Forelimb muscle (tissue), 1 donor: ENCODE results near the gene EVC2. TPM values are rescaled to one million over a fixed set of nuclear protein-coding genes. Genes with fewer than 3 reads are reported as not detected.
"Not testable (repeated sequence)": the region's sequence is repeated elsewhere in the genome, so short reads cannot be mapped to it uniquely, and the experiment has no call there.

Experiments
- DNase-seq: peaks from one replicate; pipeline ENCODE4 v3.0.0-alpha.2; 2013; ENCODE audit warnings: low read depth
- polyA plus RNA-seq: library from polyadenylated mRNA; unstranded; fragments of 120-200 nt; gene quantifications from one replicate; pipeline ENCODE4 v1.2.1, GENCODE V29; 2013; ENCODE audit not compliant: insufficient read length

EVC2 gene
- polyA plus RNA-seq, 1 donor: 4.3 TPM

DNA sequence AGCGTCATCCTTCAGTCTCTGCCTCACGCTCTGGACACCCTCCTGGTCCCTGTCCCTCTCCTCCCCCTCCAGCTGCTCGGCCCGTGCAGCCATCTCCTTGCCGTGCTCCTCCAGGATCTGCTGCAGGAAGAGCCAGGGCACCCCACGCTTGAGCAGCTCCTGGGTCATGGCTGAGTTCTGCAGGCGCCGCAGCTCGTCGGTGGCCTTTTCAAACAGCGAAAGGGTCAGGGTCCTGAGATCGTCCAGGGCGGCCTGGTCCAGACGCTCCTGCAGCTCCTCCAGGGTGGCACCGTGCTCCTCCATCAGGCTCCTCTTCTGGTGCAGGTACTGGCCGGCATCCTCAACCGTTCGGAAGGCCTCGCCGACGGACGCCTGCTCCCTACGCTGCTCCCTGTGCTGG is 85.8 kb downstream of the EVC2 start:
- DNase-seq: no peak

DNA sequence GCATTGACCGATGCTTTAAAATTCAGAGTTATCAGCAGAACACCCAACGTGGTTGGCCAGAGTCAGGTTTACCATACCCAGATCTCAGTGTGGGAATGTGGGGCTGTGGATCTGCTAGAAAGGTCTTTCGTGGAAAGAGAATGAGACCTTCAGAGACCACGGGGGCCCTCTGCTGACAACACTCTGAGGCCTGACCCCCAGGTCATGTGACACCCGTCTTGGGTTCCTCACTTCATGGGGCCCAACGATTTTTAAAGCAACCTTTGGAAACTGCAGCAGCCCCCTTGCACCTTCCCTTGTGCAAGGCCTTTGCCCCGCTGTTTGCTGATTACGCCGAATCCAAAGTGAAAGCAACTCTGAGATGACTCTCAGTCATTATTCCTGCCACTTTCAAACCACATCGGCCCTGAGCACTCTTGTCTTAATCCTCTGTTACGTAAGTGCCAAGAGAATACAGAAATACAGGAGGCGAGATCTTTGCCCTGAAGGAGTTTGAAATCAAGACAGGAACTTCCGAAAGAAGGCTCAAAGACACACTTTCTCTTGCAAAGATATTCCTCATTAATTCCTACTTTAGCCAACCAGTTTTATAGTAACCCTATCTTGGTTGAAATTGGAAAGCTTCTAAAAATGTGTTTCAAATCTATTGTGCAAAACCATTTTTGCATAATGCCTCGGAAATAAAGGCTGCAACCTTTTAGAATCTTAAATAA is 88.3 kb downstream of the EVC2 start:
- DNase-seq: no peak

DNA sequence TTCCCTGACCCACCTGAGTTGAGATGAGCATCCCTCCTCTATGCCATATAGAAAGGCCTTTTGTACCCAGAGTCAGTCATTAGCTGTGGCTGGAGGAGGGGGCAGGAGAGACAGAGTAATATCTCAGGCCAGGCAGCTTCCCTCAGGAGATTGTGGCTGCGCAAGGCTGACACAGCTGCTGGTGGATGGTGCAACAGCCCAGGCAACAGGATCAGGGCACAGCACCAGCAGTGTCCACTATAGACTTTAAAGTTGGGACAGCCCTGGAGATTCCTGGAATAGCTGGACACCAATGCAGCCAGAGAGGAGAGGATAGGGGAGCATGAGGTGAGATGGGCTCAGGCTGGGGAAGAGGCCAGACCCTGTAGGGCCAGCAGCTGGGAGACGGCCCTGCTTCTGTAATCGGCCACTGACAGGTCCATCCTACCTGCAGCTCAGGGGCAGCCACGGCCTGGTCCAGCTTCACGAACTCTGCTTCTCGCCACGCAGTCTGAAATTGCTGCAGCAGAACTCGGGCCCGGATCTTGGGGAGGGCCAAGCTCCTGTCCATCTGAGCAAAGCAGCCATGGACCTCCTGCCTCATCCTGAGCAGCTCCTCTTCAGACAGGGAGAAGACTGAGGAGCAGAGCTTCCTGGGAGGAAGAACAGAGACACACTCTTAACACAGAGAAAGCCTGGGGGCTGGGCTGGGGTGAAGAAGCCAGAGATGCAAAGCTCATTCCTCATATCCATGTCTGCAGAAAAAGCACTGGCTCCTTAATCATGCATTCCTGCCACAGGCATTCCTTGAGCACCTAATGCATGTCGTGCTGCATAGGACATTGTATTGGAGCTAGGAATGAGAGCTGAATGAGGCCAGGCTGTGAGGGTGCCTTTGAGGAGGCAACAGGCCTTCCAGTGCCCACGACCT is 90.1 kb downstream of the EVC2 start:
- no peak for DNase-seq

DNA sequence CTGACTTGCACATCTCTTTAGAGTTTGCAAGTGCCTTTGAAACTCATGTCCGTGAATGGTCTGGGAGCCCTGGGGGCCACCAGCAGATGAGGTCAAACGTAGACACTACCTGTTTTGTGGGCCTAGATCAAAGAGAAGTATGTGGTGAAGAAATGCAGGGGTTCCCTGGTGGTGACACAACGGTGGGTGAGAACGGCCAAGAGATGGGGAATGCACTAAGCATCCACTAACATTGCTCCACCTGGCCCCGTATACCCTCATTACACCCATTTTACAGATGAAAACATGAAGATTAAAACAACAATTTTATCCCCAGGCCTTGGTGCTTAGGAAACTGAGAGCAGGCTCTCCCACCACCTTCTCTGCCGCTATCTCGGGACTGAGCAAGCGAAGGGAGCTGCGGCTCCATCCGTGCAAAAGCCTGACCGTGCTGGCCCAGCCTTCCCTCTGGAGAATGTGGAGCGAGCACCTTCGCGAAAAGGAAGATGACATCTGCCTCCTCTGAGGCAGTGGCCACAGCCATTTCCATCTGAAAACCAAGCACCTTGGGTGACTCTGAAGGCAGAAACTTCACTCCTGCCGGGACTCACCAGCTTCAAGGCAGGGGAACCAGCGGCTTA is 91.9 kb downstream of the EVC2 start:
- no peak for DNase-seq

DNA sequence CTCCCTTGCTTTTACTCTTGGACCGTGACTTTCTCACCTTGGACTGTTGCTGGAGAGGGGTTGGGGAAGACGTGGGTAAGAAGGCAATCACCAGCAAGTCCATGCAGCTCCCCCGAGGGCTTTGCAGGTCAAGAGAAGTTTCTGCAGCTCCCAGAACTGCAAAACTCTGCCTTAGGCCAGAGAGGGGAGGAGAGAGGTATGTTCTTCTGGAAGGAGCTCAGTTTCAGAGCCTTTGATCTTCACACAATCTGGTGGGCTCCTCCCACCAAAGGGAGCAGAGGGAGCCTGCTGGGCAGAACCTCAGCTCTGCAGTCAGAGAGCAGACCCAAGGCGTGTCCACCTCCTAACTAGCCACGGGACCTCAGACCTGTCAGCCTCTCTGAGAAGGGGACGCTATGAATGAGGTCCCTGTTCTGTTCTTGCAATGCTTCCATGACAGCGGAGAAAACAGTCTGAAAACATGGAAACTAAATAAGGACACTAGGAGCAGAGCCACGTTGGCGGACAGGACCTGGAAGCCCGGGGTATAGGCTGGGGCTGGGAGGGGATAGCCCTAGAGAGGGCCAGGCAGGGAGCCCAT is 92.8 kb downstream of the EVC2 start:
- DNase-seq: no peak

DNA sequence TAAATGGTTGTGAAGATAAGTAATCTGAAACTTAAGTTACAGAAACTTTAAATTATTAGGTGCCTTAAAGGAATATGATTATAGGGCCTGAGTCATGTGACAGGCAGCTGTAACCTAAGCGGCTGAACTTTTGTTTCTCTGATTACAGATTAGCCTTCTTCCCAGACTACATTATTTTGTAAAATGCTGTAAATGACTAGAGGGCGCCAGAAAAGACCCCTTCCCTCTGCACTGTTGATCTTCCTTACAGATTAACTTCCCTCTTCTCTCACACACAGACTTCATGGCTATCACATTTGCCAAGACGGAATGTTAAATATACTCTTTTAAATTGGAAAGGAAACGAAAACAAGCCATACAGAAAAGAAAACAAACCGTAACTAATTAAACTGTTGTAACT is 96.6 kb downstream of the EVC2 start:
- no peak for DNase-seq

DNA sequence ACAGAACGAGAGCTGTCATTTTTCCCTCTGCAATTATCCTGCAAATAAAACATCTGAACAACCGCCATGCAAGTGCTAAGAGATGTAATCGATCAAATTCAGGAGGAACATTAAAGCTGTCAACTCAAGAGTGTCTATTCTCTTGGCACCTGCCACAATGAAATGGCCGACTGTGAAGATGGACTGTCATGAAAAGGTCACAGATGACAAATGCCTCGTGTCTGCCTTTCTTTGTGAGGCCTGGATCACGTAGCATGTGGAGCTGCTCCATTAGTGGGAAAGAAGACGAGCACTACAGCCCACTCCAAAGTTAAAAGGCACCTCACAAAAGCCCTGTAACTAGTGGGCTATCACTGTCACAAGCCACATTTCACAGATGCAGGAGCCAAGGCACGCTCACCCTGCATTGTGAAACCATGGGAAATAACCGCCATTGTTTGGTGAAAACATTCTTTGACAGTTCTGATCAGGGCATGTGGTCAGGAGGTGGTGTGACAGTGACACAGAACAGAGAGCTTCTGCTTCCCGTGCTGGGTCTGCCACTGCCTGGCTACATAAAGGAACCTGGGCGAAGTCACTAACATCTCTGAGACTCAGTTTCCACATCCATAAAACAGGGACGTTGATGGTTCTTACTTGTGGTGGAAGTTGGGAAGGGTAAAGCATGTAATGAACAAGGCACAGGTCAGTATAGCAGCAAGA is 98.9 kb downstream of the EVC2 start:
- DNase-seq: no peak

DNA sequence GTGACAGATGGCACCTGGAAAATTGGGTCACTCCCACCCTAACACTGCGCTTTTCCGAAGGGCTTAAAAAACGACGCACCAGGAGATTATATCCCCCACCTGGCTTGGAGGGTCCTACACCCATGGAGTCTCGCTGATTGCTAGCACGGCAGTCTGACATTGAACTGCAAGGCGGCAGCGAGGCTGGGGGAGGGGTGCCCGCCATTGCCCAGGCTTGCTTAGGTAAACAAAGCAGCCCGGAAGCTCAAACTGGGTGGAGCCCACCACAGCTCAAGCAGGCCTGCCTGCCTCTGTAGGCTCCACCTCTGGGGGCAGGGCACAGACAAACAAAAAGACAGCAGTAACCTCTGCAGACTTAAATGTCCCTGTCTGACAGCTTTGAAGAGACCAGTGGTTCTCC is 114.5 kb downstream of the EVC2 start:
- DNase-seq: not testable (repeated sequence)

DNA sequence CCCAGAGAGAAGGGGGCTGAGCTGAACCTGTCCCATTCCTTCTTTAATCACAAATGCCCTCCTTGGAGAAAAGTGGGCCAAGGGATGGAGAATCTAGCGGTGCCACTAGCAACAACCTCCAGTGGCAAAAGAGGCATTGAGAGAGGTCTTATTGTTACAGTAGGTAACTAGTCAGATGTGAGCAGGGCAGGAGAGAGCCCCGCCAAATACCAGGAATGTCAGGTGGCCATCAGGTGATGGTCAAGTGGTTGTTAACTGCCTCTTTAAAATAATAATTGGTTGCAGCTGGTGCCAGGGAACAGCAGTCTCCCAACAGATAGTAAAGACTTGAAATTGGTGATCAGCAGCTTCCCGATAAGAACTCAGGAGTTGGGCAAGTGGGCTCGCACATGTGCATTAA is 116.1 kb downstream of the EVC2 start:
- DNase-seq: no peak

DNA sequence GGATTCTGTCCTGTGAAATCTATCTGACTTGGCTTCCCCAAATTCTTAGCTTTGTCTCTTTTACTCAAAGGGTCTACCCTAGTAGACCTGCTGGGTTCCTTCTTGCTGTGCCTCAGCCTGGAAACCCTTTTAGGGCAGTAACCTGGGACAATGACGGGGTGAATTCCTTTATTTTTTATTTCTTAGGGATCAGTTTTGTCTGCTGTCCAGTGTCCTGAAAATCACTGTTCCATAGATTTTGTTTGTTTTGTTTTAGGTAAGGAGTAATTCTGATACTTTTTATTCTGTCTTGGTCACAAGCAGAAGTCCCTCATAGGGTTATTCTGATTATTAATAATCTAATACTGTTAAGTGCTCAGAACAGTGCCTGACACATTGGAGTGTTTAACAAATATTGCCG is 118.9 kb downstream of the EVC2 start:
- DNase-seq: no peak

DNA sequence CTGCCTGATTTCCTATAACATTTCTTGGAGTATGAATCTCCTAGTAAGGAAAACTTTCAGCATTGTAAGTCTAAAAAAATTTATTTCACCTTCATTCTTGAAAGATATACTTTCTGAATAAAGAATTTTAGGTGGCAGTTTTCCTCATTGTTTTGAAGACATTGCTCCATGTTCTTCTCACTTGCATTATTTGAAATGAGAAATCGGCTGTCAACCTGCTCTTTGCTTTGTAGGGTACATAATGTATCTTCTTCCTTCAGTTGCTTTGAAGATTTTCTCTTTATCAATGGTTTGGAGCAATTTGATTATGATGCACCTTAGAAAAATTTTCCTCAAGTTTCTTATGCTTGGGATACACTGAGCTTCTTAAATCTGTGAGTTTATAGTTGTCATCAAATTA is 120.3 kb downstream of the EVC2 start:
- no peak for DNase-seq

DNA sequence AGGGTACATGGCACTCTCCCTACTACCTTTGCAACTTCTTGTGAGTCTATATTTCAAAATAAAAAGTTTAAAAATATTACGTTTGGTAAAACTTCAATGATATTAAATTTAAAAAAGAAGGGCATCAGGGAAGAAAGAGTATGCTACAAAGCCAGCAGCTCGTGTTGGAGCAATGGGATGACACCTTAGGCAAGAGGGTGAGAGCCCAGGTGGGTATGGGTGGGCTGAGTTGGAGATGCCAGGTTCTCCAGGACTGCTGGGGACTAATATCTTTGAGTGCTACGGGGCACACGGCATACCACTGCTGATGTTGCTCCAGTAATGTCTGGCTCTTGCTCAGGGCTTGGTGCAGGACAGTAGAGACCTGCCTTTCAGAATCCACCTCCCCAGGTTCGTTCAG is 132.4 kb downstream of the EVC2 start:
- DNase-seq: no peak

DNA sequence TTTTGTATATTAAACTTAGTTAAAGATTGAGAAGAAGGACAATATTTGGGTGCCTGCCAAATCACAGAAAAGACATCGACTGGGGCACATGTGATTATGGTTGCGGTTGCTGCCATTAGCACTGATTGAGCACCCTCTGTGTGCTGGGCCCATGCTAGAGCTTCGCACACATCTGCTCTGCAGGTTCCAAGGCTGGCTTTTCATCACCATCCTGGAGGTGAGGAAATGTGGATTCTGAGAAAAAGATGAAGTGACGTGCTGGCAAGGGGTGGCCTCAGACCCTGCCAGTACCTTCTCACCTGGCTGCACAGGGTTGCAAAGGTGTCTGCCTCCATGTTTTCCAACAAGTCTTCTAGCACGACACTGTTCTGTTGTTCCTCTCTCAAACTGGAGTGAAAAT is 134.0 kb downstream of the EVC2 start:
- no peak for DNase-seq

DNA sequence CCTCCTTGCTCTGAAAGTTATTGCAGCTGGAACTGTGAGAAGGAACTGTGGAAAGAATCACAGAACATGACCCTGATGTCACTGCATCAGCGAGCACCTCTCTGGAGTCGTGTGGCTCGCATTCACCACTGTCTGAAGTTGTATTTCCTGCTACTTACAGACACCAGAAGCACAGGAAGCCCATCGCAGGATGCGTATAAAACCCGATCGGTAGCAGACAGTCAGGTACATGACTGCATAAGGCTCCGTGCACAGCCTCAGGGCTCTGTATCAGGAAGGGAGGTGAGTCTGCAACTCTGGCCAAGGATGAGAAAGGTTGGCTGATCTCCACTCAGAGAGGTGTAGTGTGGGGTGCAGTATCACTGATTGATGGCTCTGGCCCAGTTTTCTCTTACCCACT is 134.4 kb downstream of the EVC2 start:
- DNase-seq: no peak

DNA sequence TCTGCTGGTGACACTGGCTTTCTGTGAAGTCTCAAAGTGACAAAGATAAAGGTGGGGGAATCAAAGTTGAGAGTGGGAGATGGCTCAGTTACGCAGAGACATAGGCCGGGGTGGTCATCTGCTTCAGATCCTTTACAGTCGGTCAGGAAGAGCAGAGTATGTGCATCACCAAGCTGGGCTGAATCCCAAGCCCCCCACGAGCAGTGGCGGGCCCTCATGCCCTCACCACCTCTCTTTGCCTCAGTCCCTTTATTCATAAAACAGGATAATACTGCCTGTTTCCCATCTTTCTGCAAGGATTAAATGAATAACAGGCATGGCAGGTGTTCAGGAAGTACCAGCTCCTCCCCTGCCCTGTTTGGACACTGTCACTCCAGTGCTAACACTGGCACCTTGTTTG is 135.6 kb downstream of the EVC2 start:
- no peak for DNase-seq

DNA sequence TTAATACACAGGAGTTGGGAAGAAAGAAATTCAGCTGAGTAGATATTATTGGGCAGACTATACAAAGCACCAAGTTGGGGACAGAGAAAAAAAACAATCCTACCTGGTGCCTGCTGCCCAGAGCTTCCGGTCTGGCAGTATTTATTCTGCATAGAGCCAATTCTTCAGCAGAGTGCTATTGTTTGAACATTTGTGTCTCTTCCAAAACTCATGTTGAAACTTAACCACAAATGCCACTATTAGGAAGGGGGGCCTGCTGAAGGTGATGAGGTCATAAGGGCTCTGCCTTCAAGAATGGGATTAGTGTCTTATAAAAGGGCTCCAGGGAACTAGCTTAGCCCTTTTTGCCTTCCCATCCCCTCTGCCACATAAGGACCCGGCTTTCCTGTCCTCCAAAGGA is 136.2 kb downstream of the EVC2 start:
- no peak for DNase-seq

DNA sequence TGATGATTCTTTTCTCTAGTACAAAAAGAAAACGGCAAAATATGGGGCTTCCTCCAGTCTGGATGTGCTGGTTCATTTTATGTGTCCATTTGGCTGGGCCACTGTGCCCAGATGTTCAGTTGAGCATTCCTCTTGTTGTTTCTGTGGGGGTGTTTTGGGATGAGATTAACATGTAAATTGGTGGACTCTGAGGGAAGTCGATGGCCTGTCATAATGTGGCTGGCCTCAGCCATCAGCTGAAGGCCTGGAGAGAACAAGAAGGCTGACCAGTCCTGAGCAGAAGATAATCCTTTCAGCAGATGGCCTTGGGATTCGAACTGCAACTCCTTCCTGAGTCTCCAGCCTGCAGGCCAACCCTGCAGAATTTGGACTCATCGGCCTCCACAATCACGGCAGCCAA is 136.7 kb downstream of the EVC2 start:
- DNase-seq: no peak

DNA sequence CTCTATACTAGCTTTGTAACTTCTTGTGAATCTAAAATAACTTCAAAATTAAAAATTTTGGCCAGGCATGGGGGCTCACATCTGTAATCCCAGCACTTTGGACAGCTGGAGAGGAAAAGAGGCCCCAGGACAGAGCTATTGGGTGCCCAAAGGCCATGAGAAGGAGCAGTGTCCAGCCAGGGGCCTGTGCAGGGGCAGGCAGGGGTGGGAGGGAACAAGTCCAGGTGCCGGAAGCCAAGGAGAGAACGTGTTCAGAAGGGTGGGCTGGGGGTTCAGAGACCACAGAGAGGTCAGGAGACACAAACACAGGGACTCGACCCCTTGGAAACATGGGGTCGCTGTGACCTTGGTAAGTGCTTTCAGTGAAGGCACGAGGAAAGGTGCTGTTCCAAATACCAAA is 138.9 kb downstream of the EVC2 start:
- DNase-seq: no peak

DNA sequence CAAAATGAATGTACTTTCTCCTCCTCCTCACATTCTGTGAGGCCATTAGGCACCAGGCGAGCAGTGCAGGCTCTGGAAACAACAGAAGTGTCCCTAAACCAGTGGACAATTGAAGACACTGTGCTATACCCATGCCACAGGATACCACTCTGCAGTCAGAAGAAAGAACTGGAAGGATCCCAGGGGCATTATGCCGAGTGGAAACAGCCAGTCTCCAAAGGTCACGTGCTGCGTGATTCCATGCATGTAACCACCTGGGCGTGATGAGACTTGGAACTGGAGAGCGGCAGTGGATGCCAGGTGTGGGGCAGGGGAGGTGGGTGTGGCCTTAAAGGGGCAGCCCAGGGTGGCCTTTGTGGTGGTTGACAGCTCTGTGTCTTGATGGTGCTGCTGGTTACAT is 139.4 kb downstream of the EVC2 start:
- DNase-seq: no peak

DNA sequence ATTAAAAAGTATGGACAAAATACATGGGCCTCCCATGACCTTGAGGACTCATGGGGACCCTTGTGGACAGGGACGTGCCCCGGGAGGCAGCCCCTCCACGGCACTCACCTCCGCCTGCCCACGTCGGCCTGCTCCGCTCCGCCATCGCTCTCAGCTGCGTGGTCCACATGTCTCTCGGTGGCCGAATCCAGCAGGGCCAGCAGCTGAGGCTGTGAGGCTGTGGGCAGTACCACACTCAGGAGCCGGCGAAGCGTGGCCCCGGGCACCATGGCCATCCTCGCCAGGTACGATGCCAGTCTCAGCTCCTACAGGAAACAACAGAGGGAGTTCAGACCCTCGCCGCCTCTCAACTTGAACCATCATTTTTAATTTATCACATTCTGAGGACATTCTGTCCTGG is 140.0 kb downstream of the EVC2 start:
- no peak for DNase-seq

DNA sequence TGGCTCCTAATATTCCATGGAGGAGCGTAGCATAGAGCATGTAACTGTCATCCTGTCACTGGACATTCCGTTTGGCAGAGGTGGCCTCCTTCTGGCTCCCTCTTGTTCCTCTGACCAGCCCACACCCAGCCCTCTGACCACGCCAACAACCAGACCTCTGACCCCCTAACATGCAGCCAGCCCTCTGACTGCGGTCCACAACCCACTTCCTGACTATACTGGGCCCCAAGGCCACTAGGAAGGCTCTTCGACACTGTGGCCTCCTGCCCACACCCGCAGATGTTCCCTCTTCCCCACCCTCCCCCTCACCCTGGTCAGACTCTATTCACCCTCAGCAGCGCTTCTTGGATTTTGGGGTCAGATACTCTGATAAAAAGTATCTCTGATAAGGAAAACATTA is 141.4 kb downstream of the EVC2 start:
- no peak for DNase-seq

DNA sequence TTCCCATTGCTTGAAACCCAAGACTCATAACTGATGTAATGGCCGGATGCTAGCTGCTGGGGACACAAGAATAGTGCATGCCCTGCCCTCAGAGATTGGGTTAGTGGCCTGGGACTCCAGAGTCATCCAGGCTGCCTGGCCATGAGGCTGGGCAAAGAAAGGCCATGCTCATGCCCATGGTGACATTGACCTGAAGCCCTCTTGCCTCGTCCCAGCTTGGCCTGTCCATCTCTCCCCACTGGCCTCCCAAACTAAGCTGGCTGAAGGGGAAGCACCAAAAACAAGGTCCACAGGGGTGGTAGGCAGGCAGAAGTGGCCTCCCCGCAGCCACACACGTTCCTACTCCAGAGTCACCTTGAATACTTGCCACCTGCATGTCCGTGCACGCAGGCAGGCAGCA is 141.8 kb downstream of the EVC2 start:
- no peak for DNase-seq
